HepG2 (cell line): ENCODE results near the gene PSMB8. TPM values are rescaled to one million over a fixed set of nuclear protein-coding genes. Genes with fewer than 3 reads are reported as not detected.

Experiments
- ATAC-seq: fragments of 200-7000 bp; cut with Tn5 transposase; 3 replicates; pipeline ENCODE4 v1.9.1; 2020; ENCODE audit warnings: mild to moderate bottlenecking, moderate library complexity
- BruUV-seq: library from RNA; stranded (reverse); fragments of 400-500 nt; replicated peaks from 2 replicates; lab custom pipeline; 2021; lab: Mats Ljungman, UMichigan
- CTCF ChIA-PET: fragments of 300-600 bp; formaldehyde crosslinking; extraction: SDS; loops from one replicate; lab custom pipeline; 2021; ENCODE audit warnings: low total read pairs, inconsistent platforms, low intra/inter-chr PET ratio; lab: Yijun Ruan, JAX
- POLR2A ChIA-PET: fragments of 350-600 bp; sonication (Branson Sonifier 250); formaldehyde crosslinking; loops from one replicate; lab custom pipeline; 2020; ENCODE audit warnings: antibody characterized with exemption, inconsistent platforms; lab: Yijun Ruan, JAX
- DNase-seq: peaks from one replicate; pipeline ENCODE4 v3.0.0-alpha.2; 2015; ENCODE audit warnings: low spot score
- FAIRE-seq: peaks from 3 replicates; lab custom pipeline; 2011; peaks lifted over from hg19 to GRCh38; lab: Jason Lieb, UNC
- H2AFZ ChIP-seq: one replicate; pipeline ENCODE4 v1.6.1; 2011; ENCODE audit warnings: low read length, inconsistent platforms
- H3K27ac ChIP-seq: fragments of 300-600 bp; 3 replicates; pipeline ENCODE4 v1.8.0; 2011; ENCODE audit warnings: mixed run types, mild to moderate bottlenecking, mixed read lengths, low read length, inconsistent platforms; ENCODE audit not compliant: insufficient read depth; ENCODE audit errors: extremely low read length
- H3K27me3 ChIP-seq, 2 experiments: fragments of 200-600 bp in 1 of 2; 2 replicates in 1 of 2; 3 replicates in 1 of 2; pipeline versions ENCODE4 v1.6.0 to v1.8.0; 2011; ENCODE audit warnings: low read length in 2 of 2, mild to moderate bottlenecking in 2 of 2, moderate library complexity in 2 of 2, inconsistent platforms in 1 of 2; ENCODE audit not compliant: insufficient read depth in 2 of 2, control insufficient read depth in 1 of 2
- H3K36me3 ChIP-seq, 2 experiments: fragments of 200-600 bp in 1 of 2; replicated peaks in 1 of 2; 2 replicates in 1 of 2; 3 replicates in 1 of 2; pipeline versions ENCODE4 v1.5.1 to v1.8.0; 2011; ENCODE audit warnings: low read length in 2 of 2, inconsistent platforms in 1 of 2; ENCODE audit not compliant: insufficient read depth in 2 of 2, control insufficient read depth in 1 of 2
- H3K4me1 ChIP-seq: 2 replicates; pipeline ENCODE4 v1.5.1; 2012; ENCODE audit warnings: low read length, inconsistent platforms; ENCODE audit not compliant: insufficient read depth
- H3K4me2 ChIP-seq: 2 replicates; pipeline ENCODE4 v1.6.0; 2011; ENCODE audit warnings: low read depth, low read length, inconsistent platforms
- H3K4me3 ChIP-seq, 3 experiments: fragments of 200-600 bp in 1 of 3; sonication (generic), shearing (Covaris generic) in 1 of 3; replicated peaks in 1 of 3; 2 replicates each; pipeline ENCODE4 v1.5.1; 2011 to 2016; ENCODE audit warnings: low read length in 3 of 3, inconsistent platforms in 2 of 3, low read depth in 2 of 3, mild to moderate bottlenecking in 2 of 3, control low read depth in 1 of 3, mixed read lengths in 1 of 3; ENCODE audit not compliant: insufficient read depth in 1 of 3
- H3K79me2 ChIP-seq: one replicate; pipeline ENCODE4 v1.6.1; 2011; ENCODE audit warnings: low read length, inconsistent platforms; ENCODE audit not compliant: insufficient read depth
- H3K9ac ChIP-seq: 2 replicates; pipeline ENCODE4 v1.6.0; 2011; ENCODE audit warnings: mild to moderate bottlenecking, low read depth, low read length, inconsistent platforms; ENCODE audit not compliant: insufficient read depth
- H3K9me3 ChIP-seq: 2 replicates; pipeline ENCODE4 v1.5.1; 2012; ENCODE audit warnings: mild to moderate bottlenecking, low read length
- H4K20me1 ChIP-seq: 2 replicates; pipeline ENCODE4 v1.6.0; 2011; ENCODE audit warnings: inconsistent platforms, mild to moderate bottlenecking, low read length, moderate library complexity; ENCODE audit not compliant: insufficient read depth
- ATF5 ChIP-seq: sonication (generic); formaldehyde crosslinking; IDR thresholded peaks from 2 replicates; pipeline ENCODE4 v1.4.0; 2020; ENCODE audit warnings: mild to moderate bottlenecking, low read depth, missing genetic modification reagents
- GABPA ChIP-seq, 2 experiments: IDR thresholded peaks; 2 replicates each; pipeline ENCODE4 v1.6.1; 2011 to 2016; ENCODE audit warnings: low read depth in 2 of 2, low read length in 1 of 2, missing biosample characterization in 1 of 2, missing genetic modification characterization in 1 of 2
- HNF4A ChIP-seq: sonication (generic); formaldehyde crosslinking; IDR thresholded peaks from 2 replicates; pipeline ENCODE4 v1.4.0; 2020; ENCODE audit warnings: missing genetic modification reagents
- HNRNPK ChIP-seq: fragments of 200-400 bp; formaldehyde crosslinking; IDR thresholded peaks from 2 replicates; pipeline ENCODE4 v1.6.1; 2018; ENCODE audit warnings: low read length, low read depth, moderate library complexity, mild to moderate bottlenecking; ENCODE audit not compliant: poor library complexity, severe bottlenecking
- MBNL3 ChIP-seq: fragments of 250-450 bp; sonication (Bioruptor Pico); conservative IDR thresholded peaks from 2 replicates; pipeline ENCODE4 v1.8.0; 2022; ENCODE audit warnings: mild to moderate bottlenecking, inconsistent platforms
- PATZ1 ChIP-seq: sonication (generic); formaldehyde crosslinking; IDR thresholded peaks from 2 replicates; pipeline ENCODE4 v1.4.0; 2020; ENCODE audit warnings: missing genetic modification reagents
- RFX5 ChIP-seq: IDR thresholded peaks from 2 replicates; pipeline ENCODE4 v1.6.1; 2011; ENCODE audit warnings: low read depth, low read length, improper control_type of control experiment
- ZBTB33 ChIP-seq: sonication (generic); formaldehyde crosslinking; IDR thresholded peaks from 2 replicates; pipeline ENCODE4 v1.4.0; 2020; ENCODE audit warnings: missing genetic modification reagents
- WGBS: methylation state at CpG from one replicate; pipeline ENCODE4 v1.1.6; 2017; ENCODE audit warnings: low lambda C conversion rate; 5-methylcytosine and 5-hydroxymethylcytosine counted together
- in situ Hi-C: cut with HindIII; loops from 2 replicates; pipeline ENCODE4 v1.10.0; 2017; ENCODE audit warnings: low pct_unique_long_range_greater_than_20kb; ENCODE audit not compliant: extremely low pct_ligation_motif_present
- intact Hi-C: fragments of 100-400 bp; cut with micrococcal nuclease; formaldehyde crosslinking; loops from one replicate; pipeline ENCODE4 v1.10.0; 2022; ENCODE audit not compliant: unreplicated experiment
- polyA plus RNA-seq, 8 experiments: library from polyadenylated mRNA; depleted of rRNA in 3 of 8; stranded (reverse) in 7 of 8; unstranded in 1 of 8; fragments of >200 nt; fragmentation: Illumina TruSeq in 4 of 8; extraction: Trizol in 4 of 8; gene quantifications; 2 replicates each; pipeline versions ENCODE4 v1.2.1 to v1.2.3, GENCODE V29; 2011 to 2016; ENCODE audit warnings: low read depth in 4 of 8, missing spikeins in 1 of 8, mixed read lengths in 1 of 8; ENCODE audit not compliant: insufficient read depth in 1 of 8
- total RNA-seq, 5 experiments: library from RNA; depleted of rRNA; stranded (reverse); fragments of >200 nt; fragmentation: Illumina TruSeq; extraction: Trizol; gene quantifications; 2 replicates each; pipeline ENCODE4 v1.2.3, GENCODE V29; 2016; ENCODE audit warnings: low read depth in 1 of 5

PSMB8 gene
- total and polyA plus RNA-seq, 2 of the 13 experiments (the other 11 are each of a cell fraction or from before 2014, with no cell fraction given) = 30.7 to 64.7 TPM

GRCh38 chr6:32847795-32848194, 3.9 kb upstream of the PSMB8 start:
- DNase-seq (no peak), ATAC-seq (no peak), FAIRE-seq (no peak)
- no peaks in the 10 kb centered on the region for H3K9me3 ChIP-seq
- no peak overlapping the region for H3K9ac ChIP-seq
- H3K4me2 ChIP-seq = no peak overlapping the region
- no peak overlapping the region for H2AFZ ChIP-seq
- no peaks in the 10 kb centered on the region for H3K79me2 ChIP-seq
- H3K27me3 ChIP-seq = no peaks in the 10 kb centered on the region; a peak in 1 of 5 replicates
- H3K36me3 ChIP-seq = peaks cover 1 to 6% of the 10 kb centered on the region in 2 experiments; a peak in 2 of 5 replicates
- in situ Hi-C loops = no loop called here
- intact Hi-C loops = no loop called here
- H4K20me1 ChIP-seq = no peaks in the 10 kb centered on the region
- no peak overlapping the region for H3K4me3 ChIP-seq
- no peak overlapping the region for H3K27ac ChIP-seq
- POLR2A ChIA-PET = no interaction called here
- WGBS = 91% methylated on average over 8 of the region's 8 CpGs
- CTCF ChIA-PET = no interaction called here
- TF ChIP-seq ATF5 (CRISPR knock-in tag) = no peak
- TF ChIP-seq PATZ1 (CRISPR knock-in tag) = no peak
- 0 out of 2 replicates have a peak, but pooled peaks have one; percentile 13 for TF ChIP-seq RFX5
- no peak for TF ChIP-seq HNF4A (CRISPR knock-in tag)
- no peak for TF ChIP-seq GABPA (IDR thresholded peaks at IDR 0.05; ENCODE audit: low read depth, low read length)
- no peak for TF ChIP-seq GABPA (CRISPR knock-in tag; IDR thresholded peaks at IDR 0.05; ENCODE audit: low read depth)
- no peak for TF ChIP-seq MBNL3
- TF ChIP-seq HNRNPK = no peak
- TF ChIP-seq ZBTB33 (CRISPR knock-in tag) = peak; percentile 21; the same call in 1 of the 2 replicates
- peaks cover 21% of the 10 kb centered on the region for H3K4me1 ChIP-seq
- BruUV-seq = no TSS peak
